GM19395 (cell line): ENCODE results near the gene COL17A1.

Source experiments
- ATAC-seq: cut with Tn5 transposase; IDR thresholded peaks from one replicate; pipeline ENCODE4 v1.9.1; 2021; ENCODE audit warnings: mild to moderate bottlenecking, moderate library complexity; ENCODE audit not compliant: unreplicated experiment

The COL17A1 gene

GRCh38 chr10:104054430-104054829 lies 31.2 kb downstream of the COL17A1 start:
- no peak for ATAC-seq

- no peak for ATAC-seq
These were observed 32.5 kb downstream of the COL17A1 start for GRCh38 chr10:104053201-104053600.

- no peak for ATAC-seq
These were observed 33.2 kb downstream of the COL17A1 start for GRCh38 chr10:104052431-104052830.

GRCh38 chr10:104049504-104050250 lies 36.0 kb downstream of the COL17A1 start:
- ATAC-seq: no peak

- no peak for ATAC-seq
These were observed 39.0 kb downstream of the COL17A1 start for GRCh38 chr10:104046651-104047050.

GRCh38 chr10:104045151-104046089 lies 40.3 kb downstream of the COL17A1 start:
- ATAC-seq: no peak

- ATAC-seq: no peak
These were observed 41.8 kb downstream of the COL17A1 start for GRCh38 chr10:104043854-104044253.

- ATAC-seq: no peak
These were observed 42.4 kb downstream of the COL17A1 start for GRCh38 chr10:104043185-104043830.

- ATAC-seq: no peak
These were observed 43.7 kb downstream of the COL17A1 start for GRCh38 chr10:104041891-104042535.

GRCh38 chr10:104040862-104041789 lies 44.6 kb downstream of the COL17A1 start:
- no peak for ATAC-seq

GRCh38 chr10:104040382-104040781 lies 45.3 kb downstream of the COL17A1 start:
- no peak for ATAC-seq

- no peak for ATAC-seq
These were observed 46.5 kb downstream of the COL17A1 start for GRCh38 chr10:104038958-104039752.

GRCh38 chr10:104038537-104038936 lies 47.1 kb downstream of the COL17A1 start:
- no peak for ATAC-seq

- no peak for ATAC-seq
These were observed 48.3 kb downstream of the COL17A1 start for GRCh38 chr10:104037261-104037951.

- ATAC-seq: no peak
These were observed 49.0 kb downstream of the COL17A1 start for GRCh38 chr10:104036518-104037260.

GRCh38 chr10:104036069-104036384 lies 49.7 kb downstream of the COL17A1 start:
- ATAC-seq: no peak

- ATAC-seq: no peak
These were observed 50.2 kb downstream of the COL17A1 start for GRCh38 chr10:104035194-104036068.
